Stimulated activated CD8-positive, alpha-beta memory T cell treated with anti-CD3 and anti-CD28 coated beads, Interleukin-7, amount 100 ng/mL, for 48 hours (primary cell): ENCODE measurements around the gene MYO1E.
"Not testable (repeated sequence)": the region's sequence is repeated elsewhere in the genome, so short reads cannot be mapped to it uniquely, and the experiment has no call there.

Source experiments
- DNase-seq, 2 donors: peaks; one replicate each; pipeline ENCODE4 v3.0.0-alpha.2; 2020; ENCODE audit warnings: low read depth in 1 of 2; ENCODE audit errors: extremely low read depth in 1 of 2

The MYO1E gene

GRCh38 chr15:59372352-59373211 lies at the start of gene MYO1E:
Gene MYO1E, minus strand, starts transcription at chr15:59372871. Its CDS starts 371 bp downstream, at chr15:59372500.
- DNase-seq, result no peak

- no peak for DNase-seq
Observed at GRCh38 chr15:59420986-59421618, 48.4 kb upstream of the MYO1E start.

GRCh38 chr15:59420108-59420507 lies 47.4 kb upstream of the MYO1E start:
- DNase-seq, result no peak

- no peak for DNase-seq
Observed at GRCh38 chr15:59419170-59419569, 46.5 kb upstream of the MYO1E start.

GRCh38 chr15:59416816-59417215 lies 44.1 kb upstream of the MYO1E start:
- no peak for DNase-seq

- no peak for DNase-seq
Observed at GRCh38 chr15:59413577-59413976, 40.9 kb upstream of the MYO1E start.

GRCh38 chr15:59410391-59410896 lies 37.8 kb upstream of the MYO1E start:
- no peak for DNase-seq

GRCh38 chr15:59407946-59408345 lies 35.3 kb upstream of the MYO1E start:
- DNase-seq, result no peak

- no peak for DNase-seq
Observed at GRCh38 chr15:59406446-59406845, 33.8 kb upstream of the MYO1E start.

GRCh38 chr15:59405079-59405478 lies 32.4 kb upstream of the MYO1E start:
- DNase-seq, result no peak

GRCh38 chr15:59401824-59402569 lies 29.3 kb upstream of the MYO1E start:
- DNase-seq, result no peak

- DNase-seq, result not testable (repeated sequence)
Observed at GRCh38 chr15:59401051-59401823, 28.6 kb upstream of the MYO1E start.

- DNase-seq, result no peak
Observed at GRCh38 chr15:59400103-59400813, 27.6 kb upstream of the MYO1E start.

- no peak for DNase-seq
Observed at GRCh38 chr15:59399465-59400102, 26.9 kb upstream of the MYO1E start.

GRCh38 chr15:59398220-59398619 lies 25.5 kb upstream of the MYO1E start:
- no peak for DNase-seq

- no peak for DNase-seq
Observed at GRCh38 chr15:59396679-59397078, 24.0 kb upstream of the MYO1E start.

- no peak for DNase-seq
Observed at GRCh38 chr15:59396211-59396610, 23.5 kb upstream of the MYO1E start.

GRCh38 chr15:59394166-59394661 lies 21.5 kb upstream of the MYO1E start:
- DNase-seq, result no peak

- DNase-seq, result no peak
Observed at GRCh38 chr15:59392299-59392698, 19.6 kb upstream of the MYO1E start.
